Type B pancreatic cell (in vitro differentiated cells): ENCODE data around the gene IRF8. TPM values are rescaled to one million over a fixed set of nuclear protein-coding genes. Genes with fewer than 3 reads are reported as not detected.

ENCODE experiments used
- DNase-seq: peaks from one replicate; pipeline ENCODE4 v3.0.0; 2021; ENCODE audit warnings: mixed read lengths; ENCODE audit not compliant: unreplicated experiment; ENCODE audit errors: extremely low spot score
- H3K27ac Mint-ChIP-seq: 2 replicates; pipeline ENCODE4 v1.8.0; 2021; ENCODE audit warnings: mild to moderate bottlenecking, mixed read lengths
- H3K27me3 Mint-ChIP-seq: 2 replicates; pipeline ENCODE4 v1.8.0; 2021; ENCODE audit warnings: mixed read lengths
- H3K36me3 Mint-ChIP-seq: 2 replicates; pipeline ENCODE4 v1.8.0; 2021; ENCODE audit warnings: mixed read lengths
- H3K4me1 Mint-ChIP-seq: one replicate; pipeline ENCODE4 v1.8.0; 2021; ENCODE audit warnings: mixed read lengths; ENCODE audit not compliant: unreplicated experiment
- H3K4me3 Mint-ChIP-seq: 2 replicates; pipeline ENCODE4 v1.8.0; 2021; ENCODE audit warnings: mild to moderate bottlenecking, mixed read lengths
- H3K9me3 Mint-ChIP-seq: 2 replicates; pipeline ENCODE4 v1.8.0; 2021; ENCODE audit warnings: mixed read lengths
- total RNA-seq: library from RNA; stranded (reverse); gene quantifications from 2 replicates; pipeline ENCODE4 v1.2.1, GENCODE V29; 2021; ENCODE audit warnings: low replicate concordance
- TF ChIP-seq, protein P1 (sequence below): fragments of 200-600 bp; sonication (generic); conservative IDR thresholded peaks from 2 replicates; pipeline ENCODE4 v1.5.0; 2021; ENCODE audit warnings: antibody characterized with exemption, mild to moderate bottlenecking

Gene IRF8
- total RNA-seq, 1 donor from 2014 or later, result 12.6 TPM

DNA sequence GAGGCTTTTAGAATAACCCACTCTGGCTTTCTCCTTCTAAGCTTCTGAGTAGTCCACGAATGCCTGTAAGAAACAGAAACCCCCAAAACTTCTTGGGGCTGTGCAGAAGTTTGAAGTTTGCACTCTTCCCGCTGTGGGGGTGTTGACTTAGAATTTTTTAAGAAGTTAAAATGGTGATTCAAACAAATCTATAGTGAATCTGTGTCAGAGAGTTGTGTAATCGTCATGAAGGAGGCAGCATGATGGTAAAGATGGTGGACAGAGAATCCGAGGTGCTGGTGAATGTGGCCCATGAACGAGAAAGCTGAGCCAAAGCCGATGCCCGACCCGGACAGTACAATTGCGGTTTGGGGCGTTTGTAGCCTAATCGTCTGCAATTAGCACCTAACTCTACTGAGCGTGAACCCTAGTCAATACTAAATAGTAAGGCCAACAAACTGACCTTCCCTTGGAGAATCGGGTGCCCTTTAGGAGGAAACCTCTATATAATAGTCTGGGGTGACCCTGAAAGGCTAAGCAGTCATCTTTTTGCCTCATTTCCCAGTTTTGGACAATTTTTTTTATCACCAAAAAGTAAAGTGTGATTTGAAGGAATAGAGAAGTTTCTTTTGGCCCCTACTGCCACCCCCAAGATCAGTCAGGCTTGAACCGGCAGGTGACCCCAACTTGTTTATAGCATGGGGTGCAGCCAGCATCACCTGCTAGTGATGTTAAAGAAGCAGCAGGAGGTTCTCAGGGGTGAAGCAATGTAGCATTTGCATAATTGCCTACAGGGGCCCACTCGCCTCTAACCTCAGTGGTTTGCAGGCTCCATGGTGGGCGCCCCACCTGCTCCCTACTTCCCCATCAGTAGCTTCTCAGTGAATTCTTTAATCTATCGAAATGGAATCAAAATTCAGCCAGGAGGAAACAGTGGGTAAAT lies 11.2 kb downstream of the IRF8 start:
- Mint-ChIP-seq H3K27me3 (peaks cover 35% of the 10 kb centered on the region), H3K9me3 (no peaks in the 10 kb centered on the region), H3K36me3 (no peaks in the 10 kb centered on the region), H3K4me1 (peaks cover 21% of the 10 kb centered on the region), H3K4me3 (no peak overlapping the region), H3K27ac (no peak overlapping the region)
- TF ChIP-seq, protein P1, sequence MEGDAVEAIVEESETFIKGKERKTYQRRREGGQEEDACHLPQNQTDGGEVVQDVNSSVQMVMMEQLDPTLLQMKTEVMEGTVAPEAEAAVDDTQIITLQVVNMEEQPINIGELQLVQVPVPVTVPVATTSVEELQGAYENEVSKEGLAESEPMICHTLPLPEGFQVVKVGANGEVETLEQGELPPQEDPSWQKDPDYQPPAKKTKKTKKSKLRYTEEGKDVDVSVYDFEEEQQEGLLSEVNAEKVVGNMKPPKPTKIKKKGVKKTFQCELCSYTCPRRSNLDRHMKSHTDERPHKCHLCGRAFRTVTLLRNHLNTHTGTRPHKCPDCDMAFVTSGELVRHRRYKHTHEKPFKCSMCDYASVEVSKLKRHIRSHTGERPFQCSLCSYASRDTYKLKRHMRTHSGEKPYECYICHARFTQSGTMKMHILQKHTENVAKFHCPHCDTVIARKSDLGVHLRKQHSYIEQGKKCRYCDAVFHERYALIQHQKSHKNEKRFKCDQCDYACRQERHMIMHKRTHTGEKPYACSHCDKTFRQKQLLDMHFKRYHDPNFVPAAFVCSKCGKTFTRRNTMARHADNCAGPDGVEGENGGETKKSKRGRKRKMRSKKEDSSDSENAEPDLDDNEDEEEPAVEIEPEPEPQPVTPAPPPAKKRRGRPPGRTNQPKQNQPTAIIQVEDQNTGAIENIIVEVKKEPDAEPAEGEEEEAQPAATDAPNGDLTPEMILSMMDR, result no peak
- DNase-seq, result no peak

DNA sequence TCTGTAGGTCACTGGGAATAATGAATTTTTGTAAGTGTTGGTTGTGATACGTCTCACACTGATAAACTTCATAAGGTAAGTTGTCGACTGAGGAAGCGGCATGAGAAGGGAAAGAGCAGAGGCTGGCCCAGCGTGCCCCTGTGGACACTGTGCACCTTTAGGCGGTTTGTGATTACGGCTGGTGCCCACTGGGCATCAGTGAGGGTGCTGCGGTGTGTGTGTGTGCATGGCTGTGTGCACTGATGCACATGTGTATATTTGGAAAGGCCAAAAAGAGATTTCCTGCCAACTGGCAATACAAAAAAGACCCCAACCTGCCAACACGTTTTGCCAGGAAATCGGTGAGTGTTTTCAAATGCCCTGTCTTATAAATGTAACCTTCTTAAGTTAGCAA lies 11.9 kb downstream of the IRF8 start:
- H3K4me1 Mint-ChIP-seq, result peaks cover 21% of the 10 kb centered on the region
- H3K27me3 Mint-ChIP-seq, result peaks cover 35% of the 10 kb centered on the region
- no peaks in the 10 kb centered on the region for H3K36me3 Mint-ChIP-seq
- no peak overlapping the region for H3K4me3 Mint-ChIP-seq
- H3K9me3 Mint-ChIP-seq, result no peaks in the 10 kb centered on the region
- H3K27ac Mint-ChIP-seq, result no peak overlapping the region
- TF ChIP-seq, protein P1, result no peak
- no peak for DNase-seq

DNA sequence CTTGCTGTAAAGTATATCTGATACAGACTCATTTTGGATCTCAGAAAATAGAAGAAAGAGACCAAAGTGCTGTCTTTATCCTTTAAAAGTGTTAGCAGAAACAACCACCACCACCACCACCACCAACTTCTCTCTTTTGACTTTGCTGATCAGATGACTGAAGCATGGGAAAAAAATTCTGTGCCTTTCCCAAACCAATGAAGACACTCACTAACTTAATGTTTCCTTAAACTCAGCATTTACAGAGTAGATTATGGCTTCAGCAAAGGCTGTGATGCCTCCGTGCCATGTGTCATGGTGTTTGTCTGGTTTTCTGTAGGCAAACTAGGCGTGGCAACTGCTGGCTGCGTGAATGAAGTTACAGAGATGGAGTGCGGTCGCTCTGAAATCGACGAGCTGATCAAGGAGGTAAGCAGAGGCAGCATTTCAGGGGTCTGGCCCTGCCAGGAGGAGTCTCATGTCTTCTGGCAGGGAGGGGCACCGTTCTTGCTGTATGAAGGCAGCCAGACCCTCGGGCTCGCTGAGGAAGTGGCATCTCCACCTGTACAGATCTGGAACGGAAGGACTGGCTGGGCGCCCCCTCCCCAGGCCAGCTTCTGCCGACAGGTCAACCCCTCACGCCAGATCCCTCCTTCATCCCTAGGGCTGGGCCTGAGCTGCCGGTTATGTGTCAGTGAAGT lies 12.4 kb downstream of the IRF8 start:
- peaks cover 21% of the 10 kb centered on the region for H3K4me1 Mint-ChIP-seq
- DNase-seq, result no peak
- H3K27ac Mint-ChIP-seq, result no peak overlapping the region
- no peaks in the 10 kb centered on the region for H3K36me3 Mint-ChIP-seq
- no peak overlapping the region for H3K4me3 Mint-ChIP-seq
- H3K27me3 Mint-ChIP-seq, result peaks cover 39% of the 10 kb centered on the region
- TF ChIP-seq, protein P1, result no peak
- H3K9me3 Mint-ChIP-seq, result no peaks in the 10 kb centered on the region

DNA sequence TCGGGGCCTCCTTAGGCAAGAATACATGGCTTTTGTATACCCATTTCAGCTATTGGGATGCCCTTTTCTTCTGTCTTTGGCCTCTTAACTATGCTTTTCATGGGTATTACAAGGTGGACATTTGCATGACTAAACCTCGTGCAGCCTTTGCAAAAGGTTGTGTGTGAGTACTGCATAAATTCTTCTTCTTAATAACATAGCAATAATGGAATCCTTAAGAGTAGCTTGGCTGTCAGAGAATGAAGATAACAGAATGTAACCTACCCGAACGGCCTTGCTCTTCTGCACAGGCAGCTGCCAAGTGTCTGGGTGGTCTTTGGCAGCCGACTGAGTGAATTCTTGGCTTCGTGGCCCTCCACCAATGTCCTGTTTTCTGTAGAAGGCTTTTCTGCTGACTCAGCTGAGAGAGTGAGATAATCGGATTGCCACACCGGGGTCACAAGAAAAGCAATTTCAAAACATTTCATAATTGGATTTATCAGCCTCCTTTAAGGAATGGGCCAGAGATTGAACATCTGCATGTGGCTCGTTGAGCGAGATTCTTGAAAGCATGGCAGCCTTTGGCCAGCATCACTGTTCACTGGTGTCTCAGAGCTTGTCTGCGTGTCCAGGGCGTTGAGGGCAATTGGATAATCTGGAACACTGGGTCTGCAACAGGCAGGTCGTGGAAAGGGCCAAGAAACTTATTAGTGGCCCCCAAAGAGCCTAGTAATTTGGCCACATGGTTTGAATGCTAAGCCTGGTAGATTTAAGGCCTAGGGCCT lies 13.4 kb downstream of the IRF8 start:
- no peak overlapping the region for H3K4me3 Mint-ChIP-seq
- peaks cover 25% of the 10 kb centered on the region for H3K4me1 Mint-ChIP-seq
- TF ChIP-seq, protein P1, result no peak
- DNase-seq, result no peak
- no peaks in the 10 kb centered on the region for H3K9me3 Mint-ChIP-seq
- peaks cover 42% of the 10 kb centered on the region for H3K27me3 Mint-ChIP-seq
- no peak overlapping the region for H3K27ac Mint-ChIP-seq
- no peaks in the 10 kb centered on the region for H3K36me3 Mint-ChIP-seq

DNA sequence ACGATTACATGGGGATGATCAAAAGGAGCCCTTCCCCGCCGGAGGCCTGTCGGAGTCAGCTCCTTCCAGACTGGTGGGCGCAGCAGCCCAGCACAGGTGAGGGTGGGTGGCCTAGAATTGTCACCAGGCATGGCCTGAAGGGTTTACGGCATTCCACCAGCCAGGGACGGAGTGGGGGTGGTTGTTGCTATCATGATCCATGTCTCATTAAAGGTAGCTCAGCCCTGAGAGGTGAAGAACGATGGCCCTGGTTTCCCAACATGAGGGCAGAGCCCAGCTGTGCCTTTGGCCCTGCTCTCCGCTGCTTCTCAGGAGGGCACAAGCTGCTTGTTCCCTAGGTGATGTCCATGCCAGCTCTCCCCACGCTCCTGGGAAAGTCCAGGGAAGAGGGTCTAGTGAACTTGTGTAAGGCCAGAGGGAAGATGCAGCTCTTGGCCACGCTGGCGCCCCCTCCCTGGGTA lies 14.2 kb downstream of the IRF8 start:
- no peak for DNase-seq
- Mint-ChIP-seq H3K4me1 (peaks cover 25% of the 10 kb centered on the region), H3K4me3 (no peak overlapping the region), H3K9me3 (no peaks in the 10 kb centered on the region), H3K27me3 (peaks cover 46% of the 10 kb centered on the region), H3K27ac (no peak overlapping the region), H3K36me3 (no peaks in the 10 kb centered on the region)
- TF ChIP-seq, protein P1, result no peak
